Measurements from ENCODE around the gene PRC1.

- TF ChIP-seq CTCF (CRISPR knock-in tag; IDR thresholded peaks at IDR 0.05) = no peak
- TF ChIP-seq ETS1 (CRISPR knock-in tag; IDR thresholded peaks at IDR 0.05) = no peak
- no peak for TF ChIP-seq PRDM15 (CRISPR knock-in tag; IDR thresholded peaks at IDR 0.05)
- no peak for TF ChIP-seq MNT (IDR thresholded peaks at IDR 0.05)
- TF ChIP-seq EHMT2 (IDR thresholded peaks at IDR 0.05; ENCODE audit: borderline replicate concordance, low read depth, low read length) = no peak
- no peak for TF ChIP-seq POLR2A (IDR thresholded peaks at IDR 0.05; ENCODE audit: insufficient read depth in 1 of 2, low read depth in 2 of 2, low read length in 2 of 2)
- TF ChIP-seq PHB2 (IDR thresholded peaks at IDR 0.05; ENCODE audit: partially characterized antibody) = no peak
- TF ChIP-seq IRF1 (CRISPR knock-in tag; IDR thresholded peaks at IDR 0.05; ENCODE audit: low read depth) = no peak
- no peak for TF ChIP-seq REST (IDR thresholded peaks at IDR 0.05; ENCODE audit: borderline replicate concordance in 1 of 2, low read depth in 1 of 2, low read length in 2 of 2)
- TF ChIP-seq TP53 (CRISPR knock-in tag; conservative IDR thresholded peaks at IDR 0.05) = no peak
- no peak for TF ChIP-seq SP1 (IDR thresholded peaks at IDR 0.05)
- TF ChIP-seq SP1 (CRISPR knock-in tag; IDR thresholded peaks at IDR 0.05) = no peak
- no peak for TF ChIP-seq ZFP37 (CRISPR knock-in tag; IDR thresholded peaks at IDR 0.05; ENCODE audit: borderline replicate concordance)
- no peak for TF ChIP-seq CREB1 (IDR thresholded peaks at IDR 0.05)
- TF ChIP-seq CREB1 (CRISPR knock-in tag; IDR thresholded peaks at IDR 0.05) = no peak
Measured at GRCh38 chr15:90959028-90959595, 35.2 kb downstream of the PRC1 start.

Measured in HepG2 (cell line).